Adrenal gland (tissue), 12 donors: ENCODE results near the gene VSTM2L. TPM values are rescaled to one million over a fixed set of nuclear protein-coding genes. Genes with fewer than 3 reads are reported as not detected.
A peak's percentile ranks its signal among the peaks of the same experiment; 100 is the strongest.
"Not testable (repeated sequence)": the region's sequence is repeated elsewhere in the genome, so short reads cannot be mapped to it uniquely, and the experiment has no call there.

Experiments
- DNase-seq, 7 donors: peaks; one replicate each; pipeline ENCODE4 v3.0.0-alpha.2; 2019 to 2020
- H3K27ac ChIP-seq, 5 donors: fragments of 200-600 bp; sonication (generic) in 4 of 5; 1 replicate in 3 of 5; 2 replicates in 2 of 5; pipeline versions ENCODE4 v1.5.1 to v1.8.0; 2016 to 2020; ENCODE audit warnings: mild to moderate bottlenecking in 1 of 5
- H3K27me3 ChIP-seq: fragments of 200-600 bp; 2 replicates; pipeline ENCODE4 v1.8.0; 2021
- H3K36me3 ChIP-seq, 2 donors: fragments of 200-600 bp; replicated peaks in 1 of 2; 1 replicate in 1 of 2; 2 replicates in 1 of 2; pipeline versions ENCODE4 v1.5.1 to v1.8.0; 2018 to 2022
- H3K4me1 ChIP-seq, 2 donors: fragments of 200-600 bp; replicated peaks in 1 of 2; 1 replicate in 1 of 2; 2 replicates in 1 of 2; pipeline versions ENCODE4 v1.5.1 to v1.8.0; 2018 to 2021
- H3K4me3 ChIP-seq, 4 donors: fragments of 200-600 bp; sonication (generic) in 3 of 4; one replicate each; pipeline ENCODE4 v1.5.1; 2016 to 2018
- H3K9me3 ChIP-seq, 3 donors: fragments of 200-600 bp; sonication (generic) in 1 of 3; replicated peaks in 1 of 3; 1 replicate in 2 of 3; 2 replicates in 1 of 3; pipeline versions ENCODE4 v1.5.1 to v1.8.0; 2016 to 2021
- POLR2A ChIP-seq, 2 donors: fragments of 450-650 bp; IDR thresholded peaks; one replicate each; pipeline ENCODE4 v1.6.1; 2017; ENCODE audit warnings: antibody characterized with exemption in 2 of 2, mild to moderate bottlenecking in 2 of 2, moderate library complexity in 1 of 2
- WGBS, 4 donors: extraction: QIAGEN DNeasy Blood & Tissue Kit in 2 of 4; methylation state at CpG; one replicate each; pipeline versions ENCODE4 v1.1.5 to v1.1.7; 2013 to 2017; 5-methylcytosine and 5-hydroxymethylcytosine counted together
- intact Hi-C, 2 donors: fragments of 100-400 bp; cut with DNase I; formaldehyde crosslinking; loops; one replicate each; pipeline versions ENCODE4 v1.14.1 to v1.15.0; 2022 to 2023
- polyA plus RNA-seq, 3 donors: library from polyadenylated mRNA; stranded (reverse); fragments of 200-250 nt in 2 of 3; fragments of 350-450 nt in 1 of 3; fragmentation: Illumina TruSeq in 1 of 3; extraction: RNeasy Lipid Tissue Mini Kit (QIAGEN cat#74804) in 1 of 3; gene quantifications; one replicate each; pipeline ENCODE4 v1.2.3, GENCODE V29; 2013 to 2014
- total RNA-seq, 9 donors: library from RNA; depleted of rRNA in 4 of 9; stranded (reverse); fragments of >200 nt in 4 of 9; fragments of 120-200 nt in 1 of 9; fragmentation: NEBNext Ultra II Directional in 1 of 9; extraction: Animal tissue kit (Norgen Biotek cat#: 25700) in 1 of 9; gene quantifications; one replicate each; pipeline versions ENCODE4 v1.1.0 to v1.2.4, GENCODE V29; 2013 to 2023
- TF ChIP-seq, protein P1 (sequence below), 6 experiments: fragments of 450-650 bp in 4 of 6; fragments of 200-600 bp in 2 of 6; sonication (generic) in 1 of 6; IDR thresholded peaks; 1 replicate in 5 of 6; 2 replicates in 1 of 6; pipeline versions ENCODE4 v1.5.1 to v1.8.0; 2016 to 2021; ENCODE audit warnings: antibody characterized with exemption in 6 of 6, mild to moderate bottlenecking in 2 of 6, moderate library complexity in 1 of 6
- donor health status: healthy with polysubstance abuse.
- donor health status: Bipolar disorder and iron deficiency.
- donor health status: DM: yes; HTN: yes; CAD: no.
- donor health status: DM: no; HTN: no; CAD: no.
- donor health status: DM: no; HTN: no; CAD: no.
- donor health status: DM: yes; HTN: yes; CAD: no.

Gene VSTM2L
- total and polyA plus RNA-seq, 12 donors, result 0.36 to 21.8 (median 7.4) TPM

GRCh38 chr20:37958856-37959520 is 56.1 kb downstream of the VSTM2L start:
- peak in 1 of 7 donors; percentile 7 for DNase-seq
- no peaks in the 10 kb centered on the region for H3K9me3 ChIP-seq
- no peak overlapping the region for H3K4me3 ChIP-seq
- H3K36me3 ChIP-seq, result no peaks in the 10 kb centered on the region
- intact Hi-C loops, result no loop called here
- H3K4me1 ChIP-seq, result no peaks in the 10 kb centered on the region
- TF ChIP-seq, protein P1, sequence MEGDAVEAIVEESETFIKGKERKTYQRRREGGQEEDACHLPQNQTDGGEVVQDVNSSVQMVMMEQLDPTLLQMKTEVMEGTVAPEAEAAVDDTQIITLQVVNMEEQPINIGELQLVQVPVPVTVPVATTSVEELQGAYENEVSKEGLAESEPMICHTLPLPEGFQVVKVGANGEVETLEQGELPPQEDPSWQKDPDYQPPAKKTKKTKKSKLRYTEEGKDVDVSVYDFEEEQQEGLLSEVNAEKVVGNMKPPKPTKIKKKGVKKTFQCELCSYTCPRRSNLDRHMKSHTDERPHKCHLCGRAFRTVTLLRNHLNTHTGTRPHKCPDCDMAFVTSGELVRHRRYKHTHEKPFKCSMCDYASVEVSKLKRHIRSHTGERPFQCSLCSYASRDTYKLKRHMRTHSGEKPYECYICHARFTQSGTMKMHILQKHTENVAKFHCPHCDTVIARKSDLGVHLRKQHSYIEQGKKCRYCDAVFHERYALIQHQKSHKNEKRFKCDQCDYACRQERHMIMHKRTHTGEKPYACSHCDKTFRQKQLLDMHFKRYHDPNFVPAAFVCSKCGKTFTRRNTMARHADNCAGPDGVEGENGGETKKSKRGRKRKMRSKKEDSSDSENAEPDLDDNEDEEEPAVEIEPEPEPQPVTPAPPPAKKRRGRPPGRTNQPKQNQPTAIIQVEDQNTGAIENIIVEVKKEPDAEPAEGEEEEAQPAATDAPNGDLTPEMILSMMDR (IDR thresholded peaks at IDR 0.05), result no peak
- TF ChIP-seq POLR2A (IDR thresholded peaks at IDR 0.05), result no peak
- 79 to 87% (median 80%) methylated on average over 2 of the region's 2 CpGs for WGBS, 4 donors
- no peak overlapping the region for H3K27ac ChIP-seq
- H3K27me3 ChIP-seq, result no peaks in the 10 kb centered on the region

DNA sequence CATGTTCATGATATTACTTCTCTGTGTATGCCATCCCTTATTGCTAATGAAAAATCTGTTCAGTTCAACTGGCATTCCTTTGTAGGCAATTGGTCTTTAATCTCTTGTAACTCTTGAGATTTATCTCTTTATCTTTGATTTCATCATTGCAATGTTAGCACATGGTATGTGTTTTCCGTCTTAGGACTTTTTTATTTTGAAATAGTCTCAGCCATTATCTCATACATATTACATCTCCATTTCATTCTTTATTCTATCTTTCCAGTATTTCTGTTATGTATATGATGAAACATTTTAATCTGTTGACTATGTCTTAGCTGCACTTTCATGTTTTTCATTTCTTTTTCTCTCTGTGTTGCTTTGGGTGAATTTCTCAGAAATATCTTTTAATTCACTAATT is 58.1 kb downstream of the VSTM2L start:
- no peaks in the 10 kb centered on the region for H3K9me3 ChIP-seq
- 68 to 82% (median 74%) methylated on average over 1 of the region's 1 CpG for WGBS, 4 donors

GRCh38 chr20:37963483-37963882 is 60.6 kb downstream of the VSTM2L start:
- H3K9me3 ChIP-seq, H3K36me3 ChIP-seq, intact Hi-C loops, H3K4me1 ChIP-seq, H3K4me3 ChIP-seq, DNase-seq, H3K27me3 ChIP-seq, H3K27ac ChIP-seq: not testable (repeated sequence)
- WGBS, 4 donors, result 87 to 99% (median 93%) methylated on average over 2 of the region's 2 CpGs

More for the DNA sequence above, 58.1 kb downstream of the VSTM2L start:
- DNase-seq, result no peak
- no peaks in the 10 kb centered on the region for H3K4me1 ChIP-seq
- H3K36me3 ChIP-seq, result no peaks in the 10 kb centered on the region
- intact Hi-C loops, result no loop called here
- no peaks in the 10 kb centered on the region for H3K27me3 ChIP-seq
- TF ChIP-seq, protein P1 (IDR thresholded peaks at IDR 0.05), result no peak
- TF ChIP-seq POLR2A (IDR thresholded peaks at IDR 0.05), result no peak
- H3K27ac ChIP-seq, result no peak overlapping the region
- H3K4me3 ChIP-seq, result no peak overlapping the region

GRCh38 chr20:37968841-37969401 is 66.0 kb downstream of the VSTM2L start:
- peak in 2 of 7 donors; percentile 2 to 41 for DNase-seq
- intact Hi-C loops, result no loop called here
- TF ChIP-seq, protein P1 (IDR thresholded peaks at IDR 0.05), result no peak
- TF ChIP-seq POLR2A (IDR thresholded peaks at IDR 0.05), result no peak

More at GRCh38 chr20:37968841-37969401, 66.0 kb downstream of the VSTM2L start:
- Histone ChIP-seq H3K4me1 (no peaks in the 10 kb centered on the region), H3K4me3 (no peak overlapping the region), H3K36me3 (no peaks in the 10 kb centered on the region), H3K27me3 (no peaks in the 10 kb centered on the region), H3K9me3 (no peaks in the 10 kb centered on the region), H3K27ac (no peak overlapping the region)
- WGBS, 4 donors, result 70 to 82% (median 79%) methylated on average over 3 to 6 of the region's 6 CpGs
